HepG2 (cell line): ENCODE data around the gene NFIL3. TPM values are rescaled to one million over a fixed set of nuclear protein-coding genes. Genes with fewer than 3 reads are reported as not detected.

Experiments used
- CHCHD3 ChIP-seq: sonication (generic); formaldehyde crosslinking; IDR thresholded peaks from 2 replicates; pipeline ENCODE4 v1.8.0; 2022; ENCODE audit warnings: mild to moderate bottlenecking, missing genetic modification reagents, moderate library complexity
- KLF6 ChIP-seq: IDR thresholded peaks from 2 replicates; pipeline ENCODE4 v1.8.0; 2016; ENCODE audit warnings: missing biosample characterization, missing genetic modification reagents
- RXRA ChIP-seq: sonication (generic); formaldehyde crosslinking; IDR thresholded peaks from 2 replicates; pipeline ENCODE4 v1.5.1; 2020; ENCODE audit warnings: missing genetic modification reagents
- SYNCRIP ChIP-seq: fragments of 200-400 bp; formaldehyde crosslinking; IDR thresholded peaks from 2 replicates; pipeline ENCODE4 v1.6.1; 2018; ENCODE audit warnings: mild to moderate bottlenecking, low read depth, low read length; ENCODE audit not compliant: insufficient read depth
- YY1 ChIP-seq: IDR thresholded peaks from 2 replicates; pipeline ENCODE4 v1.6.1; 2011; ENCODE audit warnings: low read length, low read depth, moderate library complexity, mild to moderate bottlenecking; ENCODE audit not compliant: insufficient read depth, insufficient replicate concordance
- ZNF138 ChIP-seq: sonication (generic); formaldehyde crosslinking; IDR thresholded peaks from 2 replicates; pipeline ENCODE4 v1.5.0; 2020; ENCODE audit warnings: mild to moderate bottlenecking, low read depth, missing genetic modification reagents
- ZNF382 ChIP-seq: sonication (generic); formaldehyde crosslinking; IDR thresholded peaks from 2 replicates; pipeline ENCODE4 v1.5.0; 2020; ENCODE audit warnings: missing genetic modification reagents, mild to moderate bottlenecking, borderline replicate concordance
- ZNF567 ChIP-seq: sonication (generic); formaldehyde crosslinking; IDR thresholded peaks from 2 replicates; pipeline ENCODE4 v1.8.1; 2023; ENCODE audit warnings: mild to moderate bottlenecking, missing genetic modification reagents, borderline replicate concordance
- polyA plus RNA-seq, 8 experiments: library from polyadenylated mRNA; depleted of rRNA in 3 of 8; stranded (reverse) in 7 of 8; unstranded in 1 of 8; fragments of >200 nt; fragmentation: Illumina TruSeq in 4 of 8; extraction: Trizol in 4 of 8; gene quantifications; 2 replicates each; pipeline versions ENCODE4 v1.2.1 to v1.2.3, GENCODE V29; 2011 to 2016; ENCODE audit warnings: low read depth in 4 of 8, missing spikeins in 1 of 8, mixed read lengths in 1 of 8; ENCODE audit not compliant: insufficient read depth in 1 of 8
- total RNA-seq, 5 experiments: library from RNA; depleted of rRNA; stranded (reverse); fragments of >200 nt; fragmentation: Illumina TruSeq; extraction: Trizol; gene quantifications; 2 replicates each; pipeline ENCODE4 v1.2.3, GENCODE V29; 2016; ENCODE audit warnings: low read depth in 1 of 5
- TF ChIP-seq, protein P1 (sequence below): sonication (generic); formaldehyde crosslinking; IDR thresholded peaks from 2 replicates; pipeline ENCODE4 v1.5.0; 2020; ENCODE audit warnings: mild to moderate bottlenecking, missing genetic modification reagents, borderline replicate concordance
- TF ChIP-seq, protein P2 (sequence below): sonication (generic); formaldehyde crosslinking; IDR thresholded peaks from 2 replicates; pipeline ENCODE4 v1.4.0; 2020; ENCODE audit warnings: missing genetic modification reagents
- TF ChIP-seq, protein P3 (sequence below): sonication (generic); formaldehyde crosslinking; IDR thresholded peaks from 2 replicates; pipeline ENCODE4 v1.9.0; 2021; ENCODE audit warnings: missing genetic modification reagents, borderline replicate concordance

The NFIL3 gene
- total and polyA plus RNA-seq, 2 of the 13 experiments (the other 11 are each of a cell fraction or from before 2014, with no cell fraction given) = 46.6 to 54.2 TPM

DNA sequence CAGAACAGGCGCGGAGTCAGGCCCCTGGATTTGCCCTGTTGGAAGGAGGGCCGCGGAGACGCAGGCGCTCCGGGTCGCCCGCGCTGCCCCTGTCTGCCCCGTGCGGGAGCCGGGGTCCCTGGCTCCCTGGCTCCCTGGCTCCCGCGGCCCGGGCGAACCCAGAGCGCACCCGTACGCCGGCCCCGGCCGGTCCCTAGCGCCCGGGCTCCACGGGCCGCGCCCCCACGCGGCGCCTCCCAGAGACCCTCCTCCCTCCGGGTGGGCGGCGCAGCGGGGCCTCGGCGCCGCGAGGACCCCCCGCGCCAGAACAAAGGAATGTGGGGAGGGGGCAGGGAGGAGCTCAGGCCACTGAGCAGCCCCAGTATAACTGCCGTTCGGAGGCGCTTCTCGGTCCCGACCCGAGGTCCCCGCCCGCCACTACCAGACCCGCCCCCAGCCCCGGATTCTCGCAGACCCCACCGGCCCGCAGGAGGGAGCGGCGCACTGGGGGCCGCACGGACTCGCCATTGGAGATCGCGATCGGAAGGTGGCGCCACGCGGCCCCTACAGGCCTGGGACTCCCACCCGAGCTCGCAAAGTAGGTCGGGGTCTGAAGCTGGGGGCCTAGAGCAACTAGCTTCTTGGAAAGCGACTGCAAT is 2.4 kb downstream of the NFIL3 start (continued):
- TF ChIP-seq, protein P1, sequence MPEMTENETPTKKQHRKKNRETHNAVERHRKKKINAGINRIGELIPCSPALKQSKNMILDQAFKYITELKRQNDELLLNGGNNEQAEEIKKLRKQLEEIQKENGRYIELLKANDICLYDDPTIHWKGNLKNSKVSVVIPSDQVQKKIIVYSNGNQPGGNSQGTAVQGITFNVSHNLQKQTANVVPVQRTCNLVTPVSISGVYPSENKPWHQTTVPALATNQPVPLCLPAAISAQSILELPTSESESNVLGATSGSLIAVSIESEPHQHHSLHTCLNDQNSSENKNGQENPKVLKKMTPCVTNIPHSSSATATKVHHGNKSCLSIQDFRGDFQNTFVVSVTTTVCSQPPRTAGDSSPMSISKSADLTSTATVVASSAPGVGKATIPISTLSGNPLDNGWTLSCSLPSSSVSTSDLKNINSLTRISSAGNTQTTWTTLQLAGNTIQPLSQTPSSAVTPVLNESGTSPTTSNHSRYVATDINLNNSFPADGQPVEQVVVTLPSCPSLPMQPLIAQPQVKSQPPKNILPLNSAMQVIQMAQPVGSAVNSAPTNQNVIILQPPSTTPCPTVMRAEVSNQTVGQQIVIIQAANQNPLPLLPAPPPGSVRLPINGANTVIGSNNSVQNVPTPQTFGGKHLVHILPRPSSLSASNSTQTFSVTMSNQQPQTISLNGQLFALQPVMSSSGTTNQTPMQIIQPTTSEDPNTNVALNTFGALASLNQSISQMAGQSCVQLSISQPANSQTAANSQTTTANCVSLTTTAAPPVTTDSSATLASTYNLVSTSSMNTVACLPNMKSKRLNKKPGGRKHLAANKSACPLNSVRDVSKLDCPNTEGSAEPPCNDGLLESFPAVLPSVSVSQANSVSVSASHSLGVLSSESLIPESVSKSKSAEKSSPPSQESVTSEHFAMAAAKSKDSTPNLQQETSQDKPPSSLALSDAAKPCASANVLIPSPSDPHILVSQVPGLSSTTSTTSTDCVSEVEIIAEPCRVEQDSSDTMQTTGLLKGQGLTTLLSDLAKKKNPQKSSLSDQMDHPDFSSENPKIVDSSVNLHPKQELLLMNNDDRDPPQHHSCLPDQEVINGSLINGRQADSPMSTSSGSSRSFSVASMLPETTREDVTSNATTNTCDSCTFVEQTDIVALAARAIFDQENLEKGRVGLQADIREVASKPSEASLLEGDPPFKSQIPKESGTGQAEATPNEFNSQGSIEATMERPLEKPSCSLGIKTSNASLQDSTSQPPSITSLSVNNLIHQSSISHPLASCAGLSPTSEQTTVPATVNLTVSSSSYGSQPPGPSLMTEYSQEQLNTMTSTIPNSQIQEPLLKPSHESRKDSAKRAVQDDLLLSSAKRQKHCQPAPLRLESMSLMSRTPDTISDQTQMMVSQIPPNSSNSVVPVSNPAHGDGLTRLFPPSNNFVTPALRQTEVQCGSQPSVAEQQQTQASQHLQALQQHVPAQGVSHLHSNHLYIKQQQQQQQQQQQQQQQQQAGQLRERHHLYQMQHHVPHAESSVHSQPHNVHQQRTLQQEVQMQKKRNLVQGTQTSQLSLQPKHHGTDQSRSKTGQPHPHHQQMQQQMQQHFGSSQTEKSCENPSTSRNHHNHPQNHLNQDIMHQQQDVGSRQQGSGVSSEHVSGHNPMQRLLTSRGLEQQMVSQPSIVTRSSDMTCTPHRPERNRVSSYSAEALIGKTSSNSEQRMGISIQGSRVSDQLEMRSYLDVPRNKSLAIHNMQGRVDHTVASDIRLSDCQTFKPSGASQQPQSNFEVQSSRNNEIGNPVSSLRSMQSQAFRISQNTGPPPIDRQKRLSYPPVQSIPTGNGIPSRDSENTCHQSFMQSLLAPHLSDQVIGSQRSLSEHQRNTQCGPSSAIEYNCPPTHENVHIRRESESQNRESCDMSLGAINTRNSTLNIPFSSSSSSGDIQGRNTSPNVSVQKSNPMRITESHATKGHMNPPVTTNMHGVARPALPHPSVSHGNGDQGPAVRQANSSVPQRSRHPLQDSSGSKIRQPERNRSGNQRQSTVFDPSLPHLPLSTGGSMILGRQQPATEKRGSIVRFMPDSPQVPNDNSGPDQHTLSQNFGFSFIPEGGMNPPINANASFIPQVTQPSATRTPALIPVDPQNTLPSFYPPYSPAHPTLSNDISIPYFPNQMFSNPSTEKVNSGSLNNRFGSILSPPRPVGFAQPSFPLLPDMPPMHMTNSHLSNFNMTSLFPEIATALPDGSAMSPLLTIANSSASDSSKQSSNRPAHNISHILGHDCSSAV = no peak
- TF ChIP-seq, protein P2, sequence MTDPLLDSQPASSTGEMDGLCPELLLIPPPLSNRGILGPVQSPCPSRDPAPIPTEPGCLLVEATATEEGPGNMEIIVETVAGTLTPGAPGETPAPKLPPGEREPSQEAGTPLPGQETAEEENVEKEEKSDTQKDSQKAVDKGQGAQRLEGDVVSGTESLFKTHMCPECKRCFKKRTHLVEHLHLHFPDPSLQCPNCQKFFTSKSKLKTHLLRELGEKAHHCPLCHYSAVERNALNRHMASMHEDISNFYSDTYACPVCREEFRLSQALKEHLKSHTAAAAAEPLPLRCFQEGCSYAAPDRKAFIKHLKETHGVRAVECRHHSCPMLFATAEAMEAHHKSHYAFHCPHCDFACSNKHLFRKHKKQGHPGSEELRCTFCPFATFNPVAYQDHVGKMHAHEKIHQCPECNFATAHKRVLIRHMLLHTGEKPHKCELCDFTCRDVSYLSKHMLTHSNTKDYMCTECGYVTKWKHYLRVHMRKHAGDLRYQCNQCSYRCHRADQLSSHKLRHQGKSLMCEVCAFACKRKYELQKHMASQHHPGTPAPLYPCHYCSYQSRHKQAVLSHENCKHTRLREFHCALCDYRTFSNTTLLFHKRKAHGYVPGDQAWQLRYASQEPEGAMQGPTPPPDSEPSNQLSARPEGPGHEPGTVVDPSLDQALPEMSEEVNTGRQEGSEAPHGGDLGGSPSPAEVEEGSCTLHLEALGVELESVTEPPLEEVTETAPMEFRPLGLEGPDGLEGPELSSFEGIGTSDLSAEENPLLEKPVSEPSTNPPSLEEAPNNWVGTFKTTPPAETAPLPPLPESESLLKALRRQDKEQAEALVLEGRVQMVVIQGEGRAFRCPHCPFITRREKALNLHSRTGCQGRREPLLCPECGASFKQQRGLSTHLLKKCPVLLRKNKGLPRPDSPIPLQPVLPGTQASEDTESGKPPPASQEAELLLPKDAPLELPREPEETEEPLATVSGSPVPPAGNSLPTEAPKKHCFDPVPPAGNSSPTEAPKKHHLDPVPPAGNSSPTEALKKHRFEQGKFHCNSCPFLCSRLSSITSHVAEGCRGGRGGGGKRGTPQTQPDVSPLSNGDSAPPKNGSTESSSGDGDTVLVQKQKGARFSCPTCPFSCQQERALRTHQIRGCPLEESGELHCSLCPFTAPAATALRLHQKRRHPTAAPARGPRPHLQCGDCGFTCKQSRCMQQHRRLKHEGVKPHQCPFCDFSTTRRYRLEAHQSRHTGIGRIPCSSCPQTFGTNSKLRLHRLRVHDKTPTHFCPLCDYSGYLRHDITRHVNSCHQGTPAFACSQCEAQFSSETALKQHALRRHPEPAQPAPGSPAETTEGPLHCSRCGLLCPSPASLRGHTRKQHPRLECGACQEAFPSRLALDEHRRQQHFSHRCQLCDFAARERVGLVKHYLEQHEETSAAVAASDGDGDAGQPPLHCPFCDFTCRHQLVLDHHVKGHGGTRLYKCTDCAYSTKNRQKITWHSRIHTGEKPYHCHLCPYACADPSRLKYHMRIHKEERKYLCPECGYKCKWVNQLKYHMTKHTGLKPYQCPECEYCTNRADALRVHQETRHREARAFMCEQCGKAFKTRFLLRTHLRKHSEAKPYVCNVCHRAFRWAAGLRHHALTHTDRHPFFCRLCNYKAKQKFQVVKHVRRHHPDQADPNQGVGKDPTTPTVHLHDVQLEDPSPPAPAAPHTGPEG (CRISPR knock-in tag) = no peak
- TF ChIP-seq ZNF138 (CRISPR knock-in tag) = no peak
- TF ChIP-seq YY1 = peak; percentile 34
- no peak for TF ChIP-seq KLF6 (CRISPR knock-in tag)
- no peak for TF ChIP-seq CHCHD3 (CRISPR knock-in tag)
- TF ChIP-seq, protein P3, sequence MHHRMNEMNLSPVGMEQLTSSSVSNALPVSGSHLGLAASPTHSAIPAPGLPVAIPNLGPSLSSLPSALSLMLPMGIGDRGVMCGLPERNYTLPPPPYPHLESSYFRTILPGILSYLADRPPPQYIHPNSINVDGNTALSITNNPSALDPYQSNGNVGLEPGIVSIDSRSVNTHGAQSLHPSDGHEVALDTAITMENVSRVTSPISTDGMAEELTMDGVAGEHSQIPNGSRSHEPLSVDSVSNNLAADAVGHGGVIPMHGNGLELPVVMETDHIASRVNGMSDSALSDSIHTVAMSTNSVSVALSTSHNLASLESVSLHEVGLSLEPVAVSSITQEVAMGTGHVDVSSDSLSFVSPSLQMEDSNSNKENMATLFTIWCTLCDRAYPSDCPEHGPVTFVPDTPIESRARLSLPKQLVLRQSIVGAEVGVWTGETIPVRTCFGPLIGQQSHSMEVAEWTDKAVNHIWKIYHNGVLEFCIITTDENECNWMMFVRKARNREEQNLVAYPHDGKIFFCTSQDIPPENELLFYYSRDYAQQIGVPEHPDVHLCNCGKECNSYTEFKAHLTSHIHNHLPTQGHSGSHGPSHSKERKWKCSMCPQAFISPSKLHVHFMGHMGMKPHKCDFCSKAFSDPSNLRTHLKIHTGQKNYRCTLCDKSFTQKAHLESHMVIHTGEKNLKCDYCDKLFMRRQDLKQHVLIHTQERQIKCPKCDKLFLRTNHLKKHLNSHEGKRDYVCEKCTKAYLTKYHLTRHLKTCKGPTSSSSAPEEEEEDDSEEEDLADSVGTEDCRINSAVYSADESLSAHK = no peak
- no peak for TF ChIP-seq SYNCRIP
- TF ChIP-seq RXRA = no peak
- TF ChIP-seq ZNF382 (CRISPR knock-in tag) = no peak
- no peak for TF ChIP-seq ZNF567 (CRISPR knock-in tag)
